Stimulated activated naive CD4-positive, alpha-beta T cell (primary cell): ENCODE results near the gene SLC8A3.
A peak's percentile ranks its signal among the peaks of the same experiment; 100 is the strongest.

Source experiments
- DNase-seq, 6 experiments: peaks; one replicate each; lab custom pipeline; 2025; lab: John Stamatoyannopoulos, UW

The SLC8A3 gene

DNA sequence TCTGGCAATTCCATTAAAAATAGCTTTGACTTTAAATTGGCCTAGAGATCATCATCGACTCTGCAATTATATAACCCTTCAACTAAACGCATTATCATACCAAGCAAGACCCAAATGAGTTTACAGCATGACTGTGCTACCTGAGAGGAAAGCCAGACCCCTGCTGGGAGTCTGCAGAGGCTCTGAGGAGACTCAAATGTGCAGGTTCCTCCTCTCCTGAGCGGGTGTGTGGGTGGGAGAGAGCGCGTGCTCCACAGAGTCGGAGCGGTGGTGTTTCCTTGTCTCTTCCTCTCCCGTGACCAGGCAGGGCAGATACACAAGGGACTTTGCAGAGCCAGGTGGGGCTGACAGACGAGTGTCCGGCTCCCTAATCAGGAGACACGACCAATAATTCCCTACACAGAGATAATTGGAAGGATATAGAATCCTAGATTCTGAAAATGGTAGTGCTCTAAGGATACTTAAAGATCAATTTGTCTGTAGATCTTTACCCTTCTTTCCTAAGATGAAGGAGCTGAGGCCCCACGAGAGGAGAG is 74.1 kb downstream of the SLC8A3 start:
- DNase-seq, result no peak

GRCh38 chr14:70113211-70113610 is 75.5 kb downstream of the SLC8A3 start:
- DNase-seq, result no peak

DNA sequence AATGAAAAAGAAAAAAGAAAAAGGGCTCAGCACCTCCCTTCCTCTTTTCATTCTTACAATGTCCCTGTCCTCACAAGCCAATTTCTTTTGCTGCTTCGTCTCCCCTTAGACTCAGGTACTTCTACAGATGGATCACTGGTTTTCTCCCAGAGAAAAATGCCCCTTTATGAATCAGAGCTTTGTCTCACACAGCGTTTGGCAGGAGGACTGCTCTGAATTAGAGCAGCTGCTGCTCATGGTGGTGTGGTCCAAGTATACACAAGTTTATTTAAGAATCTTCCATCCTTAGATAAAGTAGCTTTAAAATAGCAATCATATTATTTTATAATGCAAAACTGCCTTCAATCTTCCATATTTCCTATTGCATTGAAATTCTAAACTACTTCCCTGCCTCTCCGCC is 80.3 kb downstream of the SLC8A3 start:
- DNase-seq, result no peak

DNA sequence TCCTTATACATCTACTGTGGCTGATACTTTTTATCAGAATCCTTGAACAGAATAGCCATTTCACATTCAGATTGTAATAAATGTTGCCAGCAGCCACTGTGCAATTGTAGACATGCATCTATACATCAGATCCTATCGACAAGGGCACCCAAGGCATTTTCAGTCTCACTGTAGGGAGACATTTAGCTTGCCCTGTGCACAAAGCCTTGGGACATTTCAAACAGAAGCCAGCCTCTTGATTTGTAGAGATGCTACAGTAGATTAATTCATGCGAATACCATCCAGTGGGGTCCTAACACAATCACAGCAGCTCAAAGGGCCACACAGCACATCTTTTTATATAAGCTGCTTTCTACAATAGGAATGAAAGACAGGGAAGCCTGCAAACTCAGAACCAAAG is 81.4 kb downstream of the SLC8A3 start:
- DNase-seq, result no peak

- DNase-seq, result no peak
Observed at GRCh38 chr14:70100071-70100470, 88.7 kb downstream of the SLC8A3 start.

DNA sequence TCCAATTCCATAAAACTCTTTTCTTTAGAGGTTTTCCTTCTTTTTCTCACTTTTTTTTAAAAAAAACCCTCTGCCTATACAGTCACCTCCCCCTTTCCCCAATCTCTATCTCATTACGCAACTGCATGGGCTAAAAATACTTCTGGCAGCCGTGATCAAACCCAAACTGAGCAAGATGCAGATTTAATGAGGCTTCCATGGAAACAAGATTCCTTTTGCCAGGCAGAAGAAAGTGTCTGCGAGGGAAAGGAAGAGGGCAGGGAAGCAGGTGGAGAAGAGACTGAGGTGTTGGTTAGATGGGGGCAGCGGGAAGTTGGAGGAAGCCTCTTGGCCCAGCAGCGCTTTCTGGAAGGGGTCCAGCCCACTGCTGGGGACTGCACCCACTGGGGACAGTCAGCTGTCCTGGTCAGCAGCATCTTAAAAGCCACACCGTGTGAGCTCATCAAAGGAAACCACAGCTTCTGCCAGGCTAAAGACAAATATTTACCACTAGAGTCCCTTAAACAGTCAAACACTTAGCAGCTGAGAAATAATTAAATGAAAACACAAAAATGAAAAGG is 90.4 kb downstream of the SLC8A3 start:
- no peak for DNase-seq

- DNase-seq, result no peak
Observed at GRCh38 chr14:70097576-70098249, 91.0 kb downstream of the SLC8A3 start.

GRCh38 chr14:70096866-70097265 is 91.9 kb downstream of the SLC8A3 start:
- no peak for DNase-seq

DNA sequence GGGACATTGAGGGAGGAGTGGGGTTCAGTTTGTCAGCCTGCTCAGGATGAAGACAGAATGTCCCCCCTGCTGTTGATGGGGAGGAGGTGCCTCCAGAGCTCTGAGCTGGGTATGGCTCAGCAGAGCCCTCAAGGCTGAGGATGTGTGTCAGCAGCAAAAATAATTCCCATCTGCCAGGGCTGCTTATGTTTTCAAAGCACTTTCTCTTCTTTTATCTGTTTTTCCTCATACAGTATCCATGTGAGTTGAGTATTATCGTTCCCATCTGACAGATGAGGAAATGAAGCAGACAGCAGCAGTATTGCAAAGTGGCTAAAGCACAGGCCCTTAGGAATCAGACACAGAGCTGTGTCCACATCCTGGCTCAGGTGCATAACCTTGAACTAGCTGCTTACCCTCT is 94.1 kb downstream of the SLC8A3 start:
- DNase-seq, result no peak

DNA sequence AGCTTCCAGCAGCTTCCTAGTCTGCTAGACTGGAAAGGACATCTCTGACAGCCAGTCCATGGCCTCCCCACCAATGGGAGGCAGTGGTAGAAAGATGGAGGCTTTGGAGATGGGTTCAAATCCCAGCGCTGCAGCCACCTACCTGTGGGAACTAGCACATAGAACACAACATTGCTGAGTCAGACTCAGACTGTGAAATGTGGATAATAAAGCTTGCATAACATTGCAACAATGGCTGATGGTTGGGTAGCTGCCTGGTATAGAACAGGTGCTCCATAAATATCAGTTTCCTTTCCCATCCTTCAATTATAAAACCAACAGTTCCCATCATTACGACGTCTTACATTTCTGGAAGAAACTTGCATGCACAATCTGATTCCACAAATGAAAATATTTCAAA is 94.6 kb downstream of the SLC8A3 start:
- DNase-seq, result no peak

- DNase-seq, result no peak
Observed at GRCh38 chr14:70093156-70093555, 95.6 kb downstream of the SLC8A3 start.

- no peak for DNase-seq
Observed at GRCh38 chr14:70087380-70087697, 101.4 kb downstream of the SLC8A3 start.

- DNase-seq, result no peak
Observed at GRCh38 chr14:70086685-70087379, 101.9 kb downstream of the SLC8A3 start.

GRCh38 chr14:70084226-70084625 is 104.5 kb downstream of the SLC8A3 start:
- DNase-seq, result no peak

- DNase-seq, result no peak
Observed at GRCh38 chr14:70082394-70082793, 106.4 kb downstream of the SLC8A3 start.

GRCh38 chr14:70080076-70080475 is 108.7 kb downstream of the SLC8A3 start:
- no peak for DNase-seq

GRCh38 chr14:70078329-70078728 is 110.4 kb downstream of the SLC8A3 start:
- DNase-seq, result no peak

- no peak for DNase-seq
Observed at GRCh38 chr14:70077720-70078119, 111.0 kb downstream of the SLC8A3 start.

GRCh38 chr14:70077005-70077404 is 111.7 kb downstream of the SLC8A3 start:
- no peak for DNase-seq

DNA sequence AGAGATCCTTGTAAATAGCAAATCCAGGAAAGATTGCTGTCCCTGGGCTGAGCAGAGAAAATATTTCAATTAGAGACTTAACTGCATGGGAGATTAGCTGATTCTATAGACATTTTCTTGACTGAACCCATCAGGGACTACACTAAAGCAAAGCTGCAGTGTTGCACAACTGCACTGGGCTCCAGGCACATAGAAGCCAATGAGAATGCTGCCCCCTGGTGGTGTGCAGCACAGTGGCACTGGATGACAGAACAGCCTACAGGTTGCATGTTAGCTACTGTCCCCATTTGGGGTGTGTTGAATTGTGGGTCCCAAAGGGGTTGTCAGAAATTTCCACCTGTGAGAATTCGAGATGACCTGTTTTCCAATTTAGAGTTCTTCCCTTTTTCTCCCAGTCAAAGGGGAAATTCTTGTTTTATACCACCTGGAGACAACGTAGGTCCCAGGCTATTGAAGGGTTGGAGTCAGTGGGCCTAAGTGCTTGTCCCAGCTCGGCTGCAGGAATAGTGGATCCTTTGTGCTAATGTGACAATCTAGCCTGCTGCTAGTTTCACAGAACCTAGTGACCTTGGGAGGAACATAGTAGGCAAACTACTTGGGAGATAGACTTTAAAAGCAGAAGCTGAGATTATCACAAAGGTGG is 114.7 kb downstream of the SLC8A3 start:
- peak in 1 of 6 experiments; percentile 1 for DNase-seq

DNA sequence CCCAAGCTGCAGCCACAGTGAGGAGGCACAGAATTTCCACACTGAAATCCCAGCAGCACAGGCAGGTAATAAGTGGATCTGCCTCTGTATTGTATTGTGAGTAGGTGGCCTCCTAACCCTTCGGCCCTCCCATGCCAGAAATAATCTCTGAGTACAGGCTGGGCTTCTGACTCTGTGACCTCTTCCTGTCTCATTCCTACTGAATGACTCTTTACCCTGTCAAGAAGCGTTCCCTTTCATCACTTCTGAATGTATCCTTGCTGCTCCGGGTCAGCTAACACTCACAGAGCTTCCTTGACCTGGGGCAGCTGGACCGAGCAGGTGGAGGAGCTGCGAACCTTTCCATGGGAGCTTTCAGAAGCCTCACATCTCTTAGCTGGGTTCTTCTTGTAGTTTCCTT is 119.6 kb downstream of the SLC8A3 start:
- DNase-seq, result no peak

GRCh38 chr14:70067810-70068209 is 120.9 kb downstream of the SLC8A3 start:
- no peak for DNase-seq
